Liver (tissue), 3 donors: ENCODE measurements around the gene OR2AK2.

ENCODE experiments used
- EGR1 ChIP-seq, 2 donors: IDR thresholded peaks; 2 replicates each; pipeline ENCODE4 v1.6.1; 2016 to 2018; ENCODE audit warnings: antibody characterized with exemption in 2 of 2, low read depth in 2 of 2
- HNF4A ChIP-seq, 2 donors: conservative IDR thresholded peaks; 2 replicates each; pipeline ENCODE4 v1.6.1; 2016; ENCODE audit warnings: antibody characterized with exemption in 2 of 2, mild to moderate bottlenecking in 2 of 2
- RAD21 ChIP-seq, 2 donors: IDR thresholded peaks; 2 replicates each; pipeline ENCODE4 v1.6.1; 2016; ENCODE audit warnings: antibody characterized with exemption in 2 of 2, mild to moderate bottlenecking in 2 of 2
- SP1 ChIP-seq: IDR thresholded peaks from 2 replicates; pipeline ENCODE4 v1.6.1; 2018; ENCODE audit warnings: antibody characterized with exemption, mild to moderate bottlenecking
- TAF1 ChIP-seq: conservative IDR thresholded peaks from 2 replicates; pipeline ENCODE4 v1.6.1; 2016; ENCODE audit warnings: antibody characterized with exemption, mild to moderate bottlenecking
- ZBTB33 ChIP-seq: IDR thresholded peaks from 2 replicates; pipeline ENCODE4 v1.6.1; 2016; ENCODE audit warnings: antibody characterized with exemption
- TF ChIP-seq, protein P1 (sequence below): fragments of 150-350 bp; IDR thresholded peaks from 2 replicates; pipeline ENCODE4 v1.5.1; 2017; ENCODE audit warnings: improper control_type of control experiment, low read depth, low read length; ENCODE audit not compliant: missing input control
- TF ChIP-seq, protein P2 (sequence below): IDR thresholded peaks from 2 replicates; pipeline ENCODE4 v1.6.1; 2016; ENCODE audit warnings: antibody characterized with exemption, mild to moderate bottlenecking
- donor health status: healthy.
- donor health status: healthy.

DNA sequence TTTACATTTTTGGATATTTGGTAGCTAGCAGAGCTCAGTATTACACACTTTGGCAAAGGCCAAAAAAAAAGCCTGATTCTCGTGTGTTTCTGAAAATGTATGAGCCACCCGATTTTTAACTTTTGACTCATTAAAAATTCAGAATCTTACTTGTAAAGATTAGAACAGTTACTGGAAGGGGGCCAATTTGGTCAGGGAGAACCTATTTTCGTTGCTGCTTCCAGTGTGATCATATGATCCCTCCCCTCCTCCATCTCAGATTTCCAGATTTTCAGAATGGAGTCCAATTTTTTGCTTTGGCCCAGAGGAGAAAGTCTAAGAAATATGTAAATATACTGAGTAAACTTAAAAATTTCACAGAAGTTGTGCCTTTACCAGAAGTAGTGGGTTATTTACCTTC, 3.2 kb upstream of the OR2AK2 start:
- TF ChIP-seq, protein P1, sequence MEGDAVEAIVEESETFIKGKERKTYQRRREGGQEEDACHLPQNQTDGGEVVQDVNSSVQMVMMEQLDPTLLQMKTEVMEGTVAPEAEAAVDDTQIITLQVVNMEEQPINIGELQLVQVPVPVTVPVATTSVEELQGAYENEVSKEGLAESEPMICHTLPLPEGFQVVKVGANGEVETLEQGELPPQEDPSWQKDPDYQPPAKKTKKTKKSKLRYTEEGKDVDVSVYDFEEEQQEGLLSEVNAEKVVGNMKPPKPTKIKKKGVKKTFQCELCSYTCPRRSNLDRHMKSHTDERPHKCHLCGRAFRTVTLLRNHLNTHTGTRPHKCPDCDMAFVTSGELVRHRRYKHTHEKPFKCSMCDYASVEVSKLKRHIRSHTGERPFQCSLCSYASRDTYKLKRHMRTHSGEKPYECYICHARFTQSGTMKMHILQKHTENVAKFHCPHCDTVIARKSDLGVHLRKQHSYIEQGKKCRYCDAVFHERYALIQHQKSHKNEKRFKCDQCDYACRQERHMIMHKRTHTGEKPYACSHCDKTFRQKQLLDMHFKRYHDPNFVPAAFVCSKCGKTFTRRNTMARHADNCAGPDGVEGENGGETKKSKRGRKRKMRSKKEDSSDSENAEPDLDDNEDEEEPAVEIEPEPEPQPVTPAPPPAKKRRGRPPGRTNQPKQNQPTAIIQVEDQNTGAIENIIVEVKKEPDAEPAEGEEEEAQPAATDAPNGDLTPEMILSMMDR = no peak
- TF ChIP-seq, protein P2, sequence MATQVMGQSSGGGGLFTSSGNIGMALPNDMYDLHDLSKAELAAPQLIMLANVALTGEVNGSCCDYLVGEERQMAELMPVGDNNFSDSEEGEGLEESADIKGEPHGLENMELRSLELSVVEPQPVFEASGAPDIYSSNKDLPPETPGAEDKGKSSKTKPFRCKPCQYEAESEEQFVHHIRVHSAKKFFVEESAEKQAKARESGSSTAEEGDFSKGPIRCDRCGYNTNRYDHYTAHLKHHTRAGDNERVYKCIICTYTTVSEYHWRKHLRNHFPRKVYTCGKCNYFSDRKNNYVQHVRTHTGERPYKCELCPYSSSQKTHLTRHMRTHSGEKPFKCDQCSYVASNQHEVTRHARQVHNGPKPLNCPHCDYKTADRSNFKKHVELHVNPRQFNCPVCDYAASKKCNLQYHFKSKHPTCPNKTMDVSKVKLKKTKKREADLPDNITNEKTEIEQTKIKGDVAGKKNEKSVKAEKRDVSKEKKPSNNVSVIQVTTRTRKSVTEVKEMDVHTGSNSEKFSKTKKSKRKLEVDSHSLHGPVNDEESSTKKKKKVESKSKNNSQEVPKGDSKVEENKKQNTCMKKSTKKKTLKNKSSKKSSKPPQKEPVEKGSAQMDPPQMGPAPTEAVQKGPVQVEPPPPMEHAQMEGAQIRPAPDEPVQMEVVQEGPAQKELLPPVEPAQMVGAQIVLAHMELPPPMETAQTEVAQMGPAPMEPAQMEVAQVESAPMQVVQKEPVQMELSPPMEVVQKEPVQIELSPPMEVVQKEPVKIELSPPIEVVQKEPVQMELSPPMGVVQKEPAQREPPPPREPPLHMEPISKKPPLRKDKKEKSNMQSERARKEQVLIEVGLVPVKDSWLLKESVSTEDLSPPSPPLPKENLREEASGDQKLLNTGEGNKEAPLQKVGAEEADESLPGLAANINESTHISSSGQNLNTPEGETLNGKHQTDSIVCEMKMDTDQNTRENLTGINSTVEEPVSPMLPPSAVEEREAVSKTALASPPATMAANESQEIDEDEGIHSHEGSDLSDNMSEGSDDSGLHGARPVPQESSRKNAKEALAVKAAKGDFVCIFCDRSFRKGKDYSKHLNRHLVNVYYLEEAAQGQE = no peak
- TF ChIP-seq EGR1 (IDR thresholded peaks at IDR 0.05; ENCODE audit: low read depth in 2 of 2) = no peak
- TF ChIP-seq HNF4A (conservative IDR thresholded peaks at IDR 0.05) = no peak
- TF ChIP-seq SP1 = no peak
- no peak for TF ChIP-seq TAF1
- no peak for TF ChIP-seq RAD21 (IDR thresholded peaks at IDR 0.05)
- TF ChIP-seq ZBTB33 = no peak
